Measurements from ENCODE around the gene VASH1.

- TF ChIP-seq CTCF (tag by site-specific recombination; IDR thresholded peaks at IDR 0.05) (no peak), ZNF138 (tag by site-specific recombination; IDR thresholded peaks at IDR 0.05; ENCODE audit: borderline replicate concordance) (no peak), SALL2 (tag by site-specific recombination; IDR thresholded peaks at IDR 0.05; ENCODE audit: borderline replicate concordance) (no peak), REST (tag by site-specific recombination; IDR thresholded peaks at IDR 0.05) (no peak), ZNF488 (tag by site-specific recombination; IDR thresholded peaks at IDR 0.05) (no peak), MYNN (tag by site-specific recombination; IDR thresholded peaks at IDR 0.05; ENCODE audit: borderline replicate concordance) (no peak)
These were observed 8.5 kb upstream of the VASH1 start for GRCh38 chr14:76752744-76753143.
